HCT116 (cell line): ENCODE measurements around the gene SMIM14.

Experiments used
- ATF3 ChIP-seq: IDR thresholded peaks from 2 replicates; pipeline ENCODE4 v1.6.1; 2012
- CBX3 ChIP-seq: IDR thresholded peaks from 2 replicates; pipeline ENCODE4 v1.6.1; 2012; ENCODE audit warnings: low read depth
- CTCF ChIP-seq, 3 experiments: fragments of 200-600 bp in 1 of 3; sonication (generic) in 1 of 3; IDR thresholded peaks in 2 of 3; conservative IDR thresholded peaks in 1 of 3; 2 replicates each; pipeline ENCODE4 v1.5.1; 2012 to 2017; ENCODE audit warnings: low read depth in 2 of 3, low read length in 2 of 3, antibody characterized with exemption in 1 of 3, borderline replicate concordance in 1 of 3, control low read depth in 1 of 3, mild to moderate bottlenecking in 1 of 3, mixed read lengths in 1 of 3, mixed run types in 1 of 3, moderate library complexity in 1 of 3; ENCODE audit not compliant: insufficient read depth in 1 of 3
- EZH2 ChIP-seq: fragments of 200-600 bp; sonication (generic); IDR thresholded peaks from 2 replicates; pipeline ENCODE4 v1.6.1; 2017; ENCODE audit warnings: antibody characterized with exemption, mixed run types
- EZH2phosphoT487 ChIP-seq: fragments of 200-600 bp; IDR thresholded peaks from 2 replicates; pipeline ENCODE4 v1.6.1; 2018; ENCODE audit warnings: antibody characterized with exemption, borderline replicate concordance
- JUND ChIP-seq: IDR thresholded peaks from 2 replicates; pipeline ENCODE4 v1.6.1; 2012
- MAX ChIP-seq: IDR thresholded peaks from 2 replicates; pipeline ENCODE4 v1.6.1; 2012
- POLR2A ChIP-seq: IDR thresholded peaks from 2 replicates; pipeline ENCODE4 v1.7.0; 2011; ENCODE audit warnings: borderline replicate concordance; ENCODE audit not compliant: insufficient read depth, insufficient read length; ENCODE audit errors: extremely low read depth
- POLR2AphosphoS5 ChIP-seq: IDR thresholded peaks from 2 replicates; pipeline ENCODE4 v1.6.1; 2011; ENCODE audit warnings: mild to moderate bottlenecking, low read depth, low read length, moderate library complexity
- SP1 ChIP-seq: IDR thresholded peaks from 2 replicates; pipeline ENCODE4 v1.6.1; 2012; ENCODE audit warnings: low read depth

GRCh38 chr4:39528061-39528465, 110.6 kb downstream of the SMIM14 start:
- TF ChIP-seq EZH2 = no peak
- no peak for TF ChIP-seq POLR2A
- no peak for TF ChIP-seq ATF3
- no peak for TF ChIP-seq EZH2phosphoT487
- TF ChIP-seq POLR2AphosphoS5 = no peak
- no peak for TF ChIP-seq CTCF (IDR thresholded peaks at IDR 0.05 in 2 of 3, conservative IDR thresholded peaks at IDR 0.05 in 1 of 3; ENCODE audit: borderline replicate concordance in 1 of 3, insufficient read depth in 1 of 3, low read depth in 2 of 3, low read length in 2 of 3)
- no peak for TF ChIP-seq CBX3
- TF ChIP-seq JUND = no peak
- no peak for TF ChIP-seq SP1
- TF ChIP-seq MAX = no peak
